Activated T-cell treated with anti-CD3 and anti-CD28 coated beads for 48 hours (primary cell): ENCODE measurements around the gene NKAPL.
A peak's percentile ranks its signal among the peaks of the same experiment; 100 is the strongest.

Experiments
- DNase-seq: peaks from one replicate; pipeline ENCODE4 v3.0.0-alpha.2; 2020; ENCODE audit warnings: low read depth

The NKAPL gene

DNA sequence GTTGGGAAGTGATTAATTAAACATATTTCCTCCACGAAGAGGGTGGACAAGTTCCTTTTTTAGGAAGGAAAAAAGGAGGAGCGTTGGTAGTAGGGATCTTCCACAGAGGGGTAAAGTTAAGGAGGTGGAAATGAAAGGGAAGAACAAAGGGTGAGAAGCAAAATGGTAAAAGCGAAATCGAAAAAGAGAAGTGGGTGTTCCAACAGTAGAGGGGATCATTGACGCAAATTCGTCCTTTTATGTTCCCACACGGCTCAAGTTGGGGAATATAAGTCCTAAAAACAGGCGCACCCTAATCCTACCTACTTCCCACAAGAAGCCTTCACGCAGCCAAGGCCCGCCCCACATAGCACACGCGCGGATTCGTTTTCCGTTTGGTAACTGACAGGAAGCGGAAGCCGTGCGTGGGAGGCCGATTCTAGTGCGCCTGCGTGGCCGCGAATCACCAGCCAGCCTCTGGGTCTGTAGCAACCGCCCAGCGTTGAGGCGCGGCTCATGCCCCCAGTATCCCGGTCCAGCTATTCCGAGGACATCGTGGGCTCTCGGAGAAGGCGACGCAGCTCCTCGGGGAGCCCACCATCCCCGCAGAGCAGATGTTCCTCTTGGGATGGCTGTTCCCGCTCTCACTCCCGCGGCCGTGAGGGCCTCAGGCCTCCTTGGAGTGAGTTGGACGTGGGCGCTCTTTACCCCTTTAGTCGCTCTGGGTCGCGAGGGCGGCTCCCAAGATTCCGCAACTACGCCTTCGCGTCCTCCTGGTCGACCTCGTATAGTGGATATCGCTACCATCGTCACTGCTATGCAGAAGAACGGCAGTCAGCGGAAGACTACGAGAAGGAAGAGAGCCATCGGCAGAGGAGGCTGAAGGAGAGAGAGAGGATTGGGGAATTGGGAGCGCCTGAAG lies at the start of gene NKAPL:
Gene NKAPL, plus strand, starts transcription at position 421 of the 901 bp plus-strand sequence. Its CDS starts 75 bp downstream, at position 496.
- peak; percentile 48 for DNase-seq

- no peak for DNase-seq
Observed at GRCh38 chr6:28209753-28210535, 49.2 kb upstream of the NKAPL start.

- no peak for DNase-seq
Observed at GRCh38 chr6:28211840-28212509, 47.1 kb upstream of the NKAPL start.

DNA sequence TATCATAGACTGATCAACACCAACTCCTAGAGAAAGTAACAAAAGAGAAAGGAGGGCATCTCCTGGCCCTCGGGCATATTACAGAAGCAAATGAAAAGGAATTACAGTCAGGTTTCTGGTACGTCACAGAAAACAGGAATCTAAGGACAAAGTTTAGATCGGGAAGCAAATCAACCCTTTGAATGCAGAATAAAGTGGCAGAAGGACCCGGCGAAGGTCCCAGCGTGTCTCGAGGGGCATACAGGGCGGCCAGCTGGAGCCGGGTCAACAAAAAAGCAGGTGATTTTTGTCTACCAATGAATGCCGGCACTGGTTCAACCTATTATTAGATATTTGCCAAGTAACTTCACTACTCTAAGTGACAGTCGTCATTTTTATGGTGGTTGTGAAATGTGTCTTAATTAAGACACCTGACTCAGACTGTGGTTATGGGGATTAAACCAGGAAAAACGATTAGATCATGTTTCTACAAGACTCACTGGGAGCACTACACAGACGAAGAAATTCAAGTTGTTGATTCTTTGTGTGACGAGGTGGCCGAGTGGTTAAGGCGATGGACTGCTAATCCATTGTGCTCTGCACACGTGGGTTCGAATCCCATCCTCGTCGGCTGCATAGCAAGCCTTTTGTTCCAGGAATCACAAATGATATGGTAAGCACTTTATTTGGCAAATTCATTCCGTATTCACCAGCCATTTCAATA lies 46.4 kb upstream of the NKAPL start:
- peak; percentile 71 for DNase-seq

DNA sequence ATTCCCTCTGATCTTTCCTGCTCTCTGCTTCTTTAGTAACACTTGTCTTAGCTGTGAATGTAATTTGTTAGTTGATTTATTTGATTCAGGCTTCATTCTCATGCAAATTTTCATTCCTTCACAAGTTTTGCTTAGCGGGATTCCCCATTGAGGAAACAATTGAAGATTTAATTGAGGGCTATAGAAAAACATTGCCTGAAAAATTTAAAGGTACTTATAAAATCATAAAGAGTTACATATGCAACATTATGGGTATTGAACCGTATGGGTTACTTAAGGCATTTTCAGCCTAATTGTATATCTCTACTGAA lies 45.9 kb upstream of the NKAPL start:
- no peak for DNase-seq

DNA sequence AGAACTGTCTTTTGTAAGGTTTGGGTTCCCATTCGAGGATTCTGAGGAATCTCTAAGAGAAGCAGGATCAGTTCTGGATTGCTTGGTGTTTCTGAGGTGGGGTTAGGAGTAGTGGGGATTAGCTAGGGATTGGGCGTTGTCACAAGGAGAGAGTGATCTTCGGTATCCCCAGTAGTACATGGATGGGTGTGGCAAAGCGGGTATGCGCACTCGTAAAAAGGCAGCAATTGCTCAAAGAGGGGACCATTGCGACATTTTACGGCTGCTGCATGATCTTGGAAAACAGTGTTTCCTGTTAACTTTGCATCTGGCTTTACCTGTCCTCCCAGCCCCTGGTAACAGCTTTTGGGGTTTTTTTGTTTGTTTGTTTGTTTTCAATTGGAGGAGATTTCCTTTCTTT lies 43.7 kb upstream of the NKAPL start:
- DNase-seq = no peak

- no peak for DNase-seq
Observed at GRCh38 chr6:28217890-28218289, 41.2 kb upstream of the NKAPL start.

DNA sequence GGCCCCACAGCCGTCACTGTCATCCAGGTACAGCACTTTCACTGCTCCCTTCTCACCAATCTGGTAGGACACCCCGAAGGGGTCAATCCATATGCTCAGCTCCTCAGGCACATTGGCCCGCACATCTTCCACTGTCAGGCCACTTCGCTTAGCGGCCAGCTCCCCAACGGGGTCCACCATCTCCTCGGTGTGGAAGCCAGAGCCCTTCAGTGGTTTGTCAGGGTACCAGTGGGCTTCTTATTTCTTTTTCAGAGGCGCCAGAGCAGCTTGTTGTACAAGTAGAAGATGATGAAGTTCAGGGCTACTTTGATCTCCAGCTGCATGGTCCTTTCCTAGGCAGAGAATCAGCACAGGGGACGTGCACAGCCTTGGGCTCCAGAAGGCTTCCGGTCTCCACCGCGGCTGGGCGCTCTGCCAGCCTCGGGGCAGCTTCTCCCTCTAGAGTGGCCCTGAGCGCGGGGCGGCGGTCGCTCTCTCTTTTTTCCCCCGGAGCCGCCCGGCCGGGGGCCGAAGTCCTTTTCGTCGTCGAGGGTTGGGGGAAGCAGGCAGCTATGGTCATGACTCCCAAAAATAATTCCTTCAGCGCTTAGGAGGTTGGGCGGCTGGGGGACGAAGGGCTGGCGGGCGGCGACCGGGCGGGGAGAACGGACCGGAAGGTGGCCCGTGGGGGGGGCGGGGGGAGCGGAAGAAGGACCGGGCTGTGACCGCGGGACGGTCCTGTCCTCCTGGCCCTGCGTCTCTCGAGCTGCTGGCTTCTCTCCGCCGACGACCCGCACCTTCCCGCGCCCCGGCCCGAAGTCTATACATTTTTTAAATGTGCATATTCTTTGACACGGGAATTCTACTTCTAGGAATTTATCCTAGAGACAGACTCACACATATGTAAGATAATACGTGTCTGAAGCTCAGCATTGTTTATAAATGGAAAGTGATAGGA lies 40.5 kb upstream of the NKAPL start:
- peak; percentile 34 for DNase-seq

GRCh38 chr6:28220257-28221133 lies 38.6 kb upstream of the NKAPL start:
- DNase-seq = no peak

DNA sequence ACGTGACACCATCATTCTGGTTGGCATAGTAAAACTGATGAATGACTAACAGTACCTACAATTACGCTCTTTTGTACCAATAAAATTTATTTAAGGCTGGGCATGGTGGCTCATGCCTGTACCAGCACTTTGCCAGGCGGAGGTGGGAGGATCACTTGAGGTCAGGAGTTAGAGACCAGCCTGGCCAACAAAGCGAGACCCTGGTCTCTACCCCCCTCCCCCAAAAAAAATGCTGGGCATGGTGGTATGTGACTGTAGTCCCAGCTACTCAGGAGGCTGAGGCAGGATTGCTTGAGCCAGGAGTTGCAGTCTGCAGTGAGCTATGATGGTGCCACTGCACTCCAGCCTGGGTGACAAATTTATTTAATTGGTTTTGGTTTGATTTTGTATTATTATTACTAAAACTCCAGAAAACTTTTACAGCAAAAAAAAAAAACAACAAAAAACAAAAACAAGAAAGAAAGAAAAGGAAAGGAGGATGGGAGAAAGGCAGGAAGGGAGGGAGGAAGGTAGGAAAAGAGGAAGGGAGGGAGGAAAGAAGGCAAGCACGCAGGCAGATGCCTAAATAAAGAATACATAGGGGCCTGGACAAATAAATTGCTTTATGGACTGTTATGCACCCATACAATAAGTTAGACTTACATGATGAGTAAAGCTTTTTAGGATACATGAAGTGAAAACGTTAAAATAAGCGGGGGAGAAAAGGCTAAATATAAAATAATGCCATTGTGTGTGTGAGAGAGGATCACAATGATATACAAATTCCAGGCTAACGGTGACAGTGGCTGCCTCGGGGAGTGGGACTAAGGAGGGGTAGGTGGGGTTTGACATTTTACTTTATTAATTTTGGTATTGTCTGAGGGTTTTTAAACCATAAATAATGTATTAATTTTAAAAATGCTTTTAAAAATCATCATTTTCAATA lies 34.7 kb upstream of the NKAPL start:
- no peak for DNase-seq

GRCh38 chr6:28225056-28225834 lies 33.9 kb upstream of the NKAPL start, which contains the start of gene ZSCAN9:
Gene ZSCAN9 (plus strand): TSS chr6:28225275. CDS start chr6:28227085, 1,810 bp downstream.
- peak; percentile 45 for DNase-seq

GRCh38 chr6:28226460-28226859 lies 32.6 kb upstream of the NKAPL start:
- no peak for DNase-seq

GRCh38 chr6:28232785-28233184 lies 26.3 kb upstream of the NKAPL start:
- DNase-seq = no peak

DNA sequence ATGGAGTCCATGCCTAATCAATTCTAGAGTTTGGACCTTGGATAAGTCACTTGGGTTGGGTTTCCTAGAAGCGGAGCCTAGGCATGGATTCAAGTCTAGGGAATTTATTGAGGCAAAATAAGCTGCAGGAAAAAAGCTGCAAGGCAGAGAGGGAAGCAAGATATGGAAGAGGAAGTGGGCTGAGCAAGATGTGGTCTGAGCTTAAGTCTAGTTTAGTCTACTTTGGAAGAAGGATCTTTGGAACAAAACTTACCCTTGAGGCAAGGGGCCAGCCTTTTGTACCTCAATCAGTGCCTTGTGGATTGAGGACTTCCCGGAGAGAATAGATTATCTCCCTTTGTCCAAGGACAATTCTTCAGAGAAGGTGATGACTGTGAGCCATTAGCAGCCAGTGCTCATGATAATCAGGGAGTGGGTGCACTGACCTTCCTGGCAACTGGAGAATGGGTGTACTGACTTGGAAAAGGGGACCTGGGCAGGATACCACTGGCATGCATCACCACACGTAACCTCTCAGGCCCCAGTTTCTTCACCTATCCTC lies 23.1 kb upstream of the NKAPL start:
- no peak for DNase-seq

GRCh38 chr6:28239636-28240035 lies 19.5 kb upstream of the NKAPL start:
- DNase-seq = no peak

DNA sequence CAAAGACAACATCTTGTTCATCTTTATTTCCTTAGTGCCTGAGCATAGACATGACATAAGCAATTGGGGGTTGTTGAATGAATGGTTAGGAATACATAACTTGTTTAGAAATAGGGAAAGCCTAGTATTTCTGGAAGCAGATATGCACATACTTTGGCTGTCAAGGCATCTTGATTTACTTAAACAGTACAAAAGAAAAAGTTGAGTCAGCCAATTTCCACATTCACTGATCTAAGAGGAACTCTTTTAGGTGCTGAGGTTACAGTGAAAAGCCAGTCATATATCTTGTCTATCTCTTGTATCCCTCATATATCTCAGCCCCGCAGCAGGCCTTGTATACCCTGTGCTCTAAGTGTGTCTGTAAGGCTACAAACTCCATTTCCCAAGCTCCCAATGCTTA lies 18.6 kb upstream of the NKAPL start:
- no peak for DNase-seq

- no peak for DNase-seq
Observed at GRCh38 chr6:28243946-28244345, 15.2 kb upstream of the NKAPL start.
